ENCODE measurements around the gene ELMOD3.

DNA sequence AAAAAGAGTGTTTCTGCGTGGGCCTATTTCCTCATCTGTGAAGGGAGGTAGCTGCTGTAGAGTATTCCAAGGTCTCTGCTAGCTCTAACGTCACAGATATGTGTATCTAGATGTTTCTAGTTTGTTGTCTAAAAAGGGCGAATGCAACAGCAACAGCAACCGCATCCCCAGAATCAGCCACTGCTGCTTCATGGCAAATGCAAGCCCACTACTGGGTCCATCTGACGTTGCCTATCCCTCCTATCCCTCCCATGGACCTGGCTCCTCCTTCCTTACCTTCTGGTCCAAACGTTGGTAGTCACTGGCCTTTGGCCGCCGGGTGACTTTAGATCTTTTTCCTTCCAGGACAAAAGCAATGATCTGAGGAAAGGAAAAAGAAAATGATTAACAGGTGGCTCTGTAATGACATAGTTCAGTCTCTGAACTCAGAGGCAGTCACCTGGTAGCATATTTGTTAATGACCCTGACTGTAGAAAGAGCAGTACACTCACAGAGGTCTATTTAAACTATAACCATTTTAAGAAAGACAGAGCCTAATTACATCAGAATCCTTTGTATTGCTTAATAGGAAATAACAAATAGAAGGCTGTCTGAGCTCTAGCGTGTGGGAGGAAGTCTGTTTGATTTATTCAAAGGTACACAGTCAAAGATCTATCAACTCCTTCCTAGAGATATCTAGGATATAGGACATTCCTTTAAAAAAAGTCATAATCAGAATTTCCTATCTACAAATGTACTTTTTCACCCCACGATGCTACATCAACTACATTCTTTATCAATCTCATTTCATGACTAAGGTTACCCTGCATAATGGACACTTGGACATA lies 29.7 kb upstream of the ELMOD3 start:
- TF ChIP-seq CTCF (IDR thresholded peaks at IDR 0.05) (no peak), POLR2A (IDR thresholded peaks at IDR 0.05) (peak; percentile 30), POLR2AphosphoS5 (IDR thresholded peaks at IDR 0.05) (peak in 2 of 3 donors; percentile 49 to 74)
